K562 (cell line): Measurements from ENCODE around the gene POLR1H. TPM values are rescaled to one million over a fixed set of nuclear protein-coding genes. Genes with fewer than 3 reads are reported as not detected.

Experiments used
- ATAC-seq: fragments of 200-7000 bp; cut with Tn5 transposase; 3 replicates; pipeline ENCODE4 v1.9.1; 2020; ENCODE audit warnings: moderate library complexity
- BruUV-seq: library from RNA; stranded (reverse); fragments of 400-500 nt; replicated peaks from 2 replicates; lab custom pipeline; 2021; lab: Mats Ljungman, UMichigan
- CTCF ChIA-PET: fragments of 300-600 bp; formaldehyde crosslinking; extraction: SDS; loops from one replicate; lab custom pipeline; 2021; ENCODE audit warnings: low intra/inter-chr PET ratio; lab: Yijun Ruan, JAX
- POLR2A ChIA-PET: fragments of 300-600, 350-650 bp; sonication (Branson Sonifier 250); formaldehyde crosslinking; extraction: SDS; loops from one replicate; lab custom pipeline; 2021; ENCODE audit warnings: antibody characterized with exemption, inconsistent platforms; lab: Yijun Ruan, JAX
- DNase-seq, 4 experiments: peaks; one replicate each; pipeline versions ENCODE4 v3.0.0 to v3.0.0-alpha.2; 2011 to 2018; ENCODE audit warnings: low spot score in 3 of 4, mixed read lengths in 3 of 4; ENCODE audit errors: extremely low read depth in 1 of 4
- FAIRE-seq: peaks from 2 replicates; lab custom pipeline; 2011; peaks lifted over from hg19 to GRCh38; lab: Jason Lieb, UNC
- H2AFZ ChIP-seq: 2 replicates; pipeline ENCODE4 v1.6.0; 2011; ENCODE audit warnings: low read depth, low read length, control low read depth, inconsistent platforms
- H3K27ac ChIP-seq: fragments of 200-600 bp; 3 replicates; pipeline ENCODE4 v1.8.0; 2011; ENCODE audit warnings: low read depth, mild to moderate bottlenecking, control low read depth, inconsistent platforms, low read length, moderate library complexity, mixed read lengths; ENCODE audit errors: extremely low read depth
- H3K27me3 ChIP-seq, 2 experiments: fragments of 300-600 bp in 1 of 2; 2 replicates in 1 of 2; 3 replicates in 1 of 2; pipeline versions ENCODE4 v1.6.0 to v1.8.0; 2011; ENCODE audit warnings: inconsistent platforms in 2 of 2, low read length in 2 of 2, mild to moderate bottlenecking in 1 of 2, mixed read lengths in 1 of 2, moderate library complexity in 1 of 2; ENCODE audit not compliant: control insufficient read depth in 2 of 2, insufficient read depth in 2 of 2
- H3K36me3 ChIP-seq: fragments of 300-600 bp; 3 replicates; pipeline ENCODE4 v1.8.0; 2011; ENCODE audit warnings: mild to moderate bottlenecking, low read length, inconsistent platforms; ENCODE audit not compliant: control insufficient read depth, insufficient read depth
- H3K4me1 ChIP-seq, 2 experiments: fragments of 200-600 bp in 1 of 2; replicated peaks in 1 of 2; 2 replicates in 1 of 2; 3 replicates in 1 of 2; pipeline versions ENCODE4 v1.5.1 to v1.8.0; 2011; ENCODE audit warnings: inconsistent platforms in 2 of 2, low read length in 2 of 2, mild to moderate bottlenecking in 1 of 2, mixed read lengths in 1 of 2, moderate library complexity in 1 of 2; ENCODE audit not compliant: control insufficient read depth in 2 of 2, insufficient read depth in 2 of 2
- H3K4me2 ChIP-seq: 2 replicates; pipeline ENCODE4 v1.6.1; 2011; ENCODE audit warnings: low read length, control low read depth, inconsistent platforms, mixed read lengths; ENCODE audit not compliant: insufficient read depth
- H3K4me3 ChIP-seq: fragments of 200-600 bp; sonication (generic), shearing (Covaris generic); 2 replicates; pipeline ENCODE4 v1.5.1; 2016; ENCODE audit warnings: control low read depth, inconsistent platforms
- H3K79me2 ChIP-seq: fragments of 200-600 bp; 3 replicates; pipeline ENCODE4 v1.8.0; 2011; ENCODE audit warnings: low read length, inconsistent platforms; ENCODE audit not compliant: control insufficient read depth, insufficient read depth
- H3K9ac ChIP-seq, 2 experiments: 2 replicates each; pipeline versions ENCODE4 v1.6.0 to v1.6.1; 2011; ENCODE audit warnings: low read depth in 2 of 2, low read length in 2 of 2, control low read depth in 1 of 2, inconsistent platforms in 1 of 2, mild to moderate bottlenecking in 1 of 2, mixed read lengths in 1 of 2; ENCODE audit not compliant: insufficient read depth in 1 of 2
- H3K9me1 ChIP-seq: one replicate; pipeline ENCODE4 v1.6.0; 2011; ENCODE audit warnings: inconsistent platforms, mild to moderate bottlenecking, low read length, moderate library complexity; ENCODE audit not compliant: control insufficient read depth, insufficient read depth
- H3K9me3 ChIP-seq: replicated peaks from 2 replicates; pipeline ENCODE4 v1.5.1; 2011; ENCODE audit warnings: low read depth, low read length, inconsistent platforms; ENCODE audit not compliant: control insufficient read depth, insufficient read depth
- H4K20me1 ChIP-seq: replicated peaks from 2 replicates; pipeline ENCODE4 v1.6.1; 2011; ENCODE audit warnings: low read length, inconsistent platforms, mixed read lengths; ENCODE audit not compliant: control insufficient read depth, insufficient read depth
- BRF1 ChIP-seq: IDR thresholded peaks from 3 replicates; pipeline ENCODE4 v1.6.1; 2011; ENCODE audit warnings: borderline replicate concordance, mild to moderate bottlenecking; ENCODE audit not compliant: insufficient read length; ENCODE audit errors: extremely low read depth
- CCNT2 ChIP-seq: IDR thresholded peaks from 2 replicates; pipeline ENCODE4 v1.6.1; 2011; ENCODE audit warnings: borderline replicate concordance, low read depth, mild to moderate bottlenecking, moderate library complexity, mixed read lengths, low read length; ENCODE audit not compliant: insufficient read length; ENCODE audit errors: extremely low read depth
- TFE3 ChIP-seq: fragments of 450-650 bp; formaldehyde crosslinking; IDR thresholded peaks from 2 replicates; pipeline ENCODE4 v1.4.0; 2020; ENCODE audit warnings: mild to moderate bottlenecking, mixed read lengths
- ZNF124 ChIP-seq: sonication (generic); formaldehyde crosslinking; IDR thresholded peaks from 2 replicates; pipeline ENCODE4 v1.8.1; 2022; ENCODE audit warnings: missing genetic modification reagents
- ZNF79 ChIP-seq: fragments of 250-450 bp; sonication (Bioruptor Pico); IDR thresholded peaks from 2 replicates; pipeline ENCODE4 v1.4.0; 2020; ENCODE audit warnings: low read depth, mild to moderate bottlenecking, moderate library complexity
- WGBS: fragments of 100-300 bp; shearing (Covaris generic); methylation state at CpG from one replicate; pipeline ENCODE4 v1.1.6; 2016; ENCODE audit warnings: low coverage, mixed read lengths; ENCODE audit not compliant: insufficient coverage; ENCODE audit errors: missing lambda C conversion rate; 5-methylcytosine and 5-hydroxymethylcytosine counted together
- in situ Hi-C: fragments of 300-500 bp; cut with MboI; formaldehyde crosslinking; loops from 4 replicates; pipeline ENCODE4 v1.15.0; 2018; ENCODE audit warnings: inconsistent platforms, mixed read lengths
- intact Hi-C: fragments of 100-400 bp; cut with micrococcal nuclease; formaldehyde crosslinking; loops from 2 replicates; pipeline ENCODE4 v1.14.2; 2022
- polyA plus RNA-seq, 8 experiments: library from polyadenylated mRNA; depleted of rRNA in 4 of 8; stranded (reverse) in 5 of 8; unstranded in 3 of 8; fragments of >200 nt; fragmentation: Nextera tagmentation in 2 of 8; fragmentation: Illumina TruSeq in 1 of 8; extraction: Ambion mirVana in 2 of 8; extraction: Trizol in 1 of 8; gene quantifications; 2 replicates each; pipeline versions ENCODE4 v1.2.1 to v1.2.3, GENCODE V29; 2011 to 2014; ENCODE audit warnings: inconsistent platforms in 1 of 8, missing spikeins in 1 of 8
- total RNA-seq, 7 experiments: library from RNA; depleted of rRNA in 6 of 7; stranded (reverse); fragments of >200 nt in 6 of 7; fragmentation: Illumina TruSeq in 2 of 7; extraction: Trizol in 2 of 7; gene quantifications; 2 replicates each; pipeline versions ENCODE4 v1.2.1 to v1.2.3, GENCODE V29; 2011 to 2021; ENCODE audit warnings: low replicate concordance in 1 of 7

The POLR1H gene
- total and polyA plus RNA-seq, 9 of the 15 experiments (the other 6 are each of a cell fraction or from before 2014, with no cell fraction given), result 92.2 to 333 (median 143) TPM

- POLR2A ChIA-PET, result no interaction called here
- FAIRE-seq (no peak), DNase-seq (no peak), ATAC-seq (no peak)
- TF ChIP-seq ZNF124 (CRISPR knock-in tag) (no peak), CCNT2 (no peak), TFE3 (CRISPR knock-in tag) (peak; percentile 70), BRF1 (no peak), ZNF79 (CRISPR knock-in tag) (no peak)
- no peak overlapping the region for H3K27ac ChIP-seq
- H3K36me3 ChIP-seq, result peaks cover 5% of the 10 kb centered on the region; the same call in 2 of the 3 replicates
- H2AFZ ChIP-seq, result no peak overlapping the region
- H3K79me2 ChIP-seq, result no peaks in the 10 kb centered on the region
- intact Hi-C loops, result no loop called here
- 50% methylated on average over 1 of the region's 1 CpG for WGBS
- no peak overlapping the region for H3K4me2 ChIP-seq
- no peaks in the 10 kb centered on the region for H3K9me1 ChIP-seq
- no peak overlapping the region for H3K9ac ChIP-seq
- no peak overlapping the region for H3K4me3 ChIP-seq
- no peaks in the 10 kb centered on the region for H3K27me3 ChIP-seq
- in situ Hi-C loops, result no loop called here
- H3K4me1 ChIP-seq, result no peaks in the 10 kb centered on the region
- BruUV-seq, result no TSS peak
- CTCF ChIA-PET, result interaction anchor here (0.5 kb wide), 1 partner anchor 385 kb away, joined by 3 read pairs; no protein-coding TSS in a partner anchor
- no peaks in the 10 kb centered on the region for H4K20me1 ChIP-seq
- no peaks in the 10 kb centered on the region for H3K9me3 ChIP-seq
Measured at GRCh38 chr6:30035784-30036183, 25.3 kb upstream of the POLR1H start.
